Stimulated activated CD4-positive, alpha-beta T cell treated with anti-CD3 and anti-CD28 coated beads, Interleukin-2, amount 100 ng/mL, for 4 hours (primary cell): ENCODE data around the gene CBL.
"Not testable (repeated sequence)": the region's sequence is repeated elsewhere in the genome, so short reads cannot be mapped to it uniquely, and the experiment has no call there.

Experiments
- DNase-seq: peaks from one replicate; pipeline ENCODE4 v3.0.0-alpha.2; 2020; ENCODE audit warnings: low read depth

The CBL gene

GRCh38 chr11:119205574-119206510 lies at the start of gene CBL:
Gene CBL, plus strand, starts transcription at chr11:119206339. Its CDS starts 79 bp downstream, at chr11:119206418.
- peak; percentile 92 for DNase-seq

DNA sequence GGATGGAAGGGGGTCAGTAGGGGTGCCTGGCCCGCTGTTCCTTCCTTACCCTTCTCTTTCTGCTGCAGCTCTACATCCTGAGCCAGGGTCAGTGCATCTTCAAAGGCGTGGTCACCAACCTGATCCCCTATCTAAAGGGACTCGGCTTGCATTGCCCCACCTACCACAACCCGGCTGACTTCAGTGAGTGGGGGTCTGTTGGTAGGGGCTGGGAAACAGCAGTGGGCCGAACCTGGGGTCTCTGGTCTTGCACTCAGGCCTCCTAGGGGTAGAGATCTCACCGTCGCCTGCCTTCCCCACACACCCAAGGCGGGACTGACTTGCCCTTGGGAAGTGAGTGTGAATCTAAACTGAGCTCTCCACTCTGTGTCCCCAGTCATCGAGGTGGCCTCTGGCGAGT lies 49.6 kb upstream of the CBL start:
- DNase-seq, result no peak

DNA sequence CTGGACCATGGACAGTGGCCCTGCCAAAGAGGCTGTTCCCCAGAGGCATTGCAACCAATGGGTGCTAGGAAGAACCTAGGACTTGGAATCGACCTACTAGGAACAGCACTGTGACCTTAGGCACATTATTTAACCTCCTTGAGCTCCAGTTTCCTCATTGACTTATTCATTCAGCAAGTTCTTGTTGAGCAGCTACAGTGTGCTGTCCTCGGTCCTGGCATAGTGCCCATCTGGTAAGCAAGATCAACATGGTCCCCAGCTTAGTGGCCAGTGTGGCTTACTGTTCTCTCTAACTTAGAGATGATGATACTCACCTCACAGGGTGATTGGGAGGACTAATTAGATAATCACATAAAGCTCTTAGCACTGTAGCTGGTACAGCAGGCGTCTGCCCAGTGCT lies 49.1 kb upstream of the CBL start:
- DNase-seq, result no peak

DNA sequence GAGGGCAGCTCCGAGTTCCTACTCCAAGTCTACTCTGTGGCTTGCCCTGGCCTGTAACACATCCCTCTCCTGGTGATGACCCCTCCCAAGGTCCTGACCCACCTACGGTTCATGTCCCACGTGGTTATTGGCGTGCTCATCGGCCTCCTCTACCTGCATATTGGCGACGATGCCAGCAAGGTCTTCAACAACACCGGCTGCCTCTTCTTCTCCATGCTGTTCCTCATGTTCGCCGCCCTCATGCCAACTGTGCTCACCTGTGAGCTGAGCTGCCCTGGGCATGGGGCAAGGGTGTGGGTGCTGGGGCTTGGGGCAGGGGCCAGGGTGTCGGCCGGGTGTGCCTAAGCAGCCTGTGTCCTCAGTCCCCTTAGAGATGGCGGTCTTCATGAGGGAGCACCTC lies 47.7 kb upstream of the CBL start:
- no peak for DNase-seq

DNA sequence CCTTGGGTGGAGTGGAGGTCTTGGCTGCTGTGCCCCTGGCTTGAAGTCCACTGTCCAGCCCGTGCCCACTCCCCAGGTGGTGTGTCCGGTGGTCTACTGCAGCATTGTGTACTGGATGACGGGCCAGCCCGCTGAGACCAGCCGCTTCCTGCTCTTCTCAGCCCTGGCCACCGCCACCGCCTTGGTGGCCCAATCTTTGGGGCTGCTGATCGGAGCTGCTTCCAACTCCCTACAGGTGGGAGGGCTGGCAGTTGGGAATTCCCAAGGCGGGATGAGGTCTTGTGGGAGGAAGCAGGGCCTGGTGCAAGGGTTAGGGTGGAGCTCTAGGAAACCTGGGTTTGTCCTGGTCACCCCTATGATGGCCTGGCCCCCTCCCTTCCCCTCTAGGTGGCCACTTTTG lies 46.0 kb upstream of the CBL start:
- DNase-seq, result no peak

GRCh38 chr11:119161871-119162270 lies 44.3 kb upstream of the CBL start:
- DNase-seq, result no peak

- DNase-seq, result no peak
Observed at GRCh38 chr11:119166368-119167076, 39.6 kb upstream of the CBL start.

- not testable (repeated sequence) for DNase-seq
Observed at GRCh38 chr11:119167077-119167458, 39.1 kb upstream of the CBL start.

- no peak for DNase-seq
Observed at GRCh38 chr11:119167933-119168332, 38.2 kb upstream of the CBL start.

- DNase-seq, result peak; percentile 75
Observed at GRCh38 chr11:119168471-119169281, 37.5 kb upstream of the CBL start, which contains the start of gene NLRX1. Gene NLRX1, plus strand, starts transcription at chr11:119168725. Its CDS starts 2,679 bp downstream, at chr11:119171404.

GRCh38 chr11:119169282-119169719 lies 36.8 kb upstream of the CBL start:
- no peak for DNase-seq

DNA sequence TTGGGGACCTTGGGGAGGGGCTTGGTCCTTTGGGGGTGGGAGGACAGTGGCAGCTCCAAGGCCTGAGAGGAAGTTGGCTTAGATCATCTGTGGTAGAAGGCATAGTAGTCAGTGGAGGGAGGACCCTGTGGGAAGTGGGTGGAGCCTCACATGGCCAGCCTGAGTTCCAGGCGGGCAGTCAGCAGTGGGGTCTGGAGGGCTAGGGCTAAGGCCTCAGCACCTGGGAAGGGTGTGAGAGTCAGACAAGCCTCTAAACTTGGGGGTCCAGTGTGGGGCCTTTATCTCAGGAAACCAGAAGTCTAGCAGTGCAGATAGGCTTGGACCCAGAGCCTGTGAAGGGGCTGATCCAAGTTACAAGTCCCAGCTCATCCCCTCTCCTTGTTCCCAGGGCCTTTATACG lies 33.6 kb upstream of the CBL start:
- DNase-seq, result no peak

GRCh38 chr11:119173453-119173852 lies 32.7 kb upstream of the CBL start:
- DNase-seq, result no peak

DNA sequence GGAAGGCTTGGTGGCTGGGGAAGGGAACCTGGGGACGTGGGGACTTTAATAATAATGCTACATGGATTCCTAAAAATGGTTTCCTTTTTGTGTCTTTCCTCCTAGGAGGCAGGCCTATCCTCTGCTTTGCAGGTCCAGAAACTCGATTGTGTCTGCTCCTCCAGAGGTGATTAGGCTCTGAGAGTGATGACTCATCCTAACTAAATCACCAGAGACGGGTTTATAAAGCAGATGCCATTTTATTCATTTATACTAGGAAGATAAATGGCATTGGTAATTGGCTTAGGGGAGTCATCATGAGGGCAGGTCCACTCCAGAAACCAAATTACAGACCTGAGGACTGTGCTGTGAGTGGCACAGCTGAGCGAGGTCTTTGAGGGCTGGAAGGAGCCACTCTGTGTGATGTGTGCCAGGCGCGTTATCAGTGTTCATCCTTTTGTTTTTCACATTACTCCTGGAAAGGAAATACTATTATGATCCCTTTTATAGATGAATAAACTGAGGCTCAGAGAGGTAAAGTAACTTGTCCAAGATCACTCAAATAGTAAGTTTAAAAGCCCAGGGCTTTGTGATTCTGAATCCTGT lies 30.6 kb upstream of the CBL start:
- DNase-seq, result no peak

GRCh38 chr11:119178166-119178680 lies 27.9 kb upstream of the CBL start:
- no peak for DNase-seq

DNA sequence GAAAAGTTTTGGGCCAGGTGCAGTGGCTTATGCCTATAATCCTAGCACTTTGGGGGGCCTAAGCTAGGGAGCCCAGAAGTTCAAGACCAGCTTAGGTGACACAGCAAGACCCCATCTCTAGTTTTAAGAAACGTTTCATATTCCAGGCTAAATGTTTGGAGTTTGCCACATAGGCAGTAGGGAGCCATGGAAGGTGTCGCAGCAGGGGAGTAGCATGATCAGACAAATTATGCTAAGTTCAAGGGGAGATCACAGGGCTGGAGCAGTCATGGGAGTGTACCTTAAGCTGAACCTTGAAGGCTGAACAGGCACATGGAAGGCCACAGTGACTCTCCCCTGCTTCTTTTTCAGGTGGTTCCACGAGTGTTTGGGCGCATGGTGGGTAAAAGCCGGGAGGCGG lies 26.8 kb upstream of the CBL start:
- no peak for DNase-seq

GRCh38 chr11:119179983-119180382 lies 26.2 kb upstream of the CBL start:
- DNase-seq, result no peak

GRCh38 chr11:119180729-119181676 lies 25.1 kb upstream of the CBL start:
- no peak for DNase-seq

DNA sequence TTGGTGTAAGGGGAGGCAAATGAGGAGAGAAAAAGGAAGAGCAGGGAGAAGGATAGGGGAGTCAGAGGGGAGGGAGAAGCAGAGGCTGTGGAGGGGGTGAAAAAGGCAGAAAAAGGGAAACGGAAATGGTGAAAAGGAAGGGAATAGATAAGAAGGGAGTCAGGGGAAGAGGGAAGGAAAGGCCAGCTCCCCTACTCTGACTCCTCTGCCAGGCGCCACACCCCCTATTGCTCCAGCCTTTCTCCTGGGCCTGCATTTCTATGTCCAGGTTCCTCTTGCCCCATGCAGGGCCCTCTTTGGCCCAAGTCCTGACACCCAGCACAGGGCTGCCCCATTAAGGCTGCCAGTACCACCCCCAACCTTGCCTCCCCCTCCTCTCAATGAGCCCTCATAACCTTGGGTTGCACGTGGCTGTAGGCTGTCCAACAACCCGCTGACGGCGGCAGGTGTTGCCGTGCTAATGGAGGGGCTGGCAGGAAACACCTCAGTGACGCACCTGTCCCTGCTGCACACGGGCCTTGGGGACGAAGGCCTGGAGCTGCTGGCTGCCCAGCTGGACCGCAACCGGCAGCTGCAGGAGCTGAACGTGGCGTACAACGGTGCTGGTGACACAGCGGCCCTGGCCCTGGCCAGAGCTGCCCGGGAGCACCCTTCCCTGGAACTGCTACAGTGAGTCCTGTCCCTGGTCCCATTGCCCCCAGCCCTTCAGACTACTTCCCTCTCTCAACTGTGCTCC lies 24.3 kb upstream of the CBL start:
- DNase-seq, result no peak

- DNase-seq, result not testable (repeated sequence)
Observed at GRCh38 chr11:119184399-119184798, 21.7 kb upstream of the CBL start.
